Daoy (cell line): ENCODE measurements around the gene MGAT5B. TPM values are rescaled to one million over a fixed set of nuclear protein-coding genes. Genes with fewer than 3 reads are reported as not detected.
"Not testable (repeated sequence)": the region's sequence is repeated elsewhere in the genome, so short reads cannot be mapped to it uniquely, and the experiment has no call there.

ENCODE experiments used
- DNase-seq: peaks from one replicate; pipeline ENCODE4 v3.0.0-alpha.2; 2015; ENCODE audit warnings: low read depth
- total RNA-seq: library from RNA; depleted of rRNA; stranded (reverse); fragments of >200 nt; shearing (Covaris generic); gene quantifications from 2 replicates; pipeline ENCODE4 v1.2.3, GENCODE V29; 2014; rRNA removed

MGAT5B gene
- total RNA-seq, 1 experiment from 2014 or later: 4.1 TPM

GRCh38 chr17:76978050-76978449 lies 109.8 kb downstream of the MGAT5B start:
- DNase-seq: not testable (repeated sequence)

GRCh38 chr17:76981545-76982295 lies 113.5 kb downstream of the MGAT5B start:
- no peak for DNase-seq

GRCh38 chr17:76982408-76983074 lies 114.3 kb downstream of the MGAT5B start:
- DNase-seq: no peak

- DNase-seq: no peak
These were observed 115.0 kb downstream of the MGAT5B start for GRCh38 chr17:76983075-76983775.

DNA sequence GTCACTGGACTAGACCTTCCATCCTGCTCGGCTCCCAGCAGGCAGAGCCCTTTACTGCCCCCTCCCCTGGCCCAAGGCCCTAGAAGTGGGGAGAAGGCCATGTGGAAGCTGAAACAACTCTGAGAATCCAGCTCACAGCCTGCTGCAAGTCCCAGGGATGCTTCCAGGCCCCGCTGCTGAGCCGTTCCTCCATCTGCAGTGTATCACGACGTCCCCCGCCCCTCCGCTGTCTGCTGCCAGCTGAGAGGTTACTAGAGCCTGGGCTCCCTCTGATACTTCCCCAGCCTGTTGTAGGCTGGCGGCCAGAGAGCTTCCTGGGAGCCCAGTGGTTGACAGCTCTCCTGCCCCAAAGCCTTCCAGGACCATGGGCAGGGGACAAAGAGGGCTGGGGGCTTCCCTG lies 118.2 kb downstream of the MGAT5B start:
- no peak for DNase-seq

GRCh38 chr17:76987486-76988093 lies 119.4 kb downstream of the MGAT5B start:
- DNase-seq: no peak

- DNase-seq: no peak
These were observed 120.6 kb downstream of the MGAT5B start for GRCh38 chr17:76988796-76989195.

DNA sequence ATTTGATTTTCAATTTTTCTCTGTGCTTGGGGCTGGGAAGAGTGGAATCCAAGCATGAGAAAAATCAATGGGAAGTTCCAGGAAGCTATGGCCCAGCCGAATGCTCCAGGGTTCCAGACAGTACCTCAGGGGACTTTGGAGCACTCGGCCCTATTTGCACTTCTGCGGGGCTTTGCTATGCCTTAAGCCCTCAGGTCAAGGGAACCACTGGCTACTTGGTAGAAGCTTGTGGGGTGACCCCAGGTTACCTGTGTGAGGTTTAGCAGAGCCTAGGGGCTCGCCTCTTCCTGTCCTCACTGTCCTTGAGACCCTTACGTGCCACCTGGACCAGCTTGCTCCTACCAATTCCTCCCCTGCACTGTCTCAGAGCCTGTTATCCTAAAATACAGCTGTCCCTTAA lies 121.3 kb downstream of the MGAT5B start:
- DNase-seq: no peak

DNA sequence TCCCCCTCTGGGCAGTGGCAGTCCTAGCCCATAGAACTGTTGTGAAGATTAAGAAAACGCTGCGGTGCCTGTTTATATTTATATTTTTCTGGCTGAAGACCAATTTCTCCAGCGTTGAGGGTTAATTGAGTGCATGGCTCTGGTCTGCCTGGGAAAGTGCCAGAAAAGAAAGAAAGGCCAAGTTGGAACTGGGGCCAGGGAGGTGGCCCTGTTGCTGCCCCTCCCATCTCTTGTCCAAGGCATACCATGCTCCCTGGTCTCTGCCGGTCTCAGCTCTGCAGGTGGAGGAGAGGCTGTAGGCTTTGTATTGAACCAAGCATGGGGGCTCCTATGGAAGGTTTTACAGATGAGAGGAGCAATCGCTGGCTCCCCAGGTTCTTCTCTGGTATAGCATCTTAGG lies 124.7 kb downstream of the MGAT5B start:
- no peak for DNase-seq

DNA sequence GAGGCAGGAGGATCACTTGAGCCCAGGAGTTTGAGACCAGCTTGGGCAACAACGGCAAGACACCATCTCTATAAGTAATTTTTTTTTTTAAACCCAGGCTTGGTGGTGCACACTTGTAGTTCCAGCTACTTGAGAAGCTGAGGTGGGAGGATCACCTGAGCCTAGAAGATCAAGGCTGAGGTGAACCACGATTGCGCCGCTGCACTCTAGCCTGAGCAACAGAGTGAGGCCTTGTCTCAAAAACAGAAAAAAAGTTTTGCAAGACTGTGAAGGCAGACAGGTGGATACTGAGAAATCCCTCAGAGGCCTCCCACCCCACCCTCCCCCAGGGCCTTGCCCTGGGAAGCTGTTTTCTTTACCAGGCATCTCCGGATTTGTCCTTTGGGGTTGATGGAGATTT lies 125.4 kb downstream of the MGAT5B start:
- DNase-seq: no peak

DNA sequence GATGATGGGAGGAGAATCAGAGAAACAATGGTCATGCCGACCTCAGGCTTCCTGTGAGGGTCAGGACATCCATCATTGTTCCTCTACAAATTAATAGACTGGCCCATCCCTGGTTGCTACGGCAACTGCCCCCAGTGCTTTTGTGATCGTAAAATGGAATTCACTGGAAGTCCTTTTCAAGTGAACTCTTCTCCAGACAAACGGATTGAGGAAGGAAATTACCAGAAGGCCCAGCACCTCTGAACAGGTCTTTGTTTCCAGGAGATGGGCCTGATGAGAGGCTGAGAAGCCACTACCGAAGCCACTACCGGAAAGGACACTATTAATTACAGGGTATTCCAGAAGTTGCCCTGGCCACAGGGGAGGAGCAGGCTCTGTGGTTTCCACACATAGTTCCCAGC lies 126.0 kb downstream of the MGAT5B start:
- no peak for DNase-seq

DNA sequence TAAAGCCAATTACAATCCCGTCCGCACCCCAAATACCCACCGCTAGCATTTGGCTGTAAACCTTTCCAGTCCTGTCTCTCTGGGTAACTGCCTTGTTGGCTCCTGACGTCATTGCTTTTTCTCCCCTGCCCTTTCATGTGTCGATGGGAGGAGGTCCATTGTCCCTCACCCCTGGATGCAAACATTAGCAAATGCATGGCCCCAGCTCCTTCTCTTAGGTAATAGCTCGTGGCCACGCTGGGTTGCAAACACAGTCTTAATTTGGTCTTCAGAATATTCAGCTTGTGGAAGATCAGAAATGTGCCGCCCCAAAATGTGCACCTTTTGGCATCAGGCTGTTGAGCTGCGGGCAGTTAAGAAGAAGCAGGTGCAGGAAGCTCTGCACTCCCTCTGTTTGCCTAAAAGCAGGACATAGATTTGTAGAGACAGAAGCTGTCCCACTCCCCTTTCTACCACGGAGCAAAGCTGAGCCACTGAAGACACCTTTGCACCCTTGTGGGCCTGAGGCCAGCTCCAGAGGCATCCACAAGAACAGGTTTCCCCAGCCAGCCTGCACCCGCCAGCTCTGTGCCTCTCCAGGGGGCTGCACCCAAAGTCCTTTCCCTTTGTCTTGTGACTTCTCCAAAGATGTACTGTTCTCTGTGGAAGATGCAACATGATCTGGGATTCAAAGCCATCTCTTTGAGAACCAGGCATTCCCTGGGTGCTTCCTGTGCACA lies 127.3 kb downstream of the MGAT5B start:
- DNase-seq: no peak

DNA sequence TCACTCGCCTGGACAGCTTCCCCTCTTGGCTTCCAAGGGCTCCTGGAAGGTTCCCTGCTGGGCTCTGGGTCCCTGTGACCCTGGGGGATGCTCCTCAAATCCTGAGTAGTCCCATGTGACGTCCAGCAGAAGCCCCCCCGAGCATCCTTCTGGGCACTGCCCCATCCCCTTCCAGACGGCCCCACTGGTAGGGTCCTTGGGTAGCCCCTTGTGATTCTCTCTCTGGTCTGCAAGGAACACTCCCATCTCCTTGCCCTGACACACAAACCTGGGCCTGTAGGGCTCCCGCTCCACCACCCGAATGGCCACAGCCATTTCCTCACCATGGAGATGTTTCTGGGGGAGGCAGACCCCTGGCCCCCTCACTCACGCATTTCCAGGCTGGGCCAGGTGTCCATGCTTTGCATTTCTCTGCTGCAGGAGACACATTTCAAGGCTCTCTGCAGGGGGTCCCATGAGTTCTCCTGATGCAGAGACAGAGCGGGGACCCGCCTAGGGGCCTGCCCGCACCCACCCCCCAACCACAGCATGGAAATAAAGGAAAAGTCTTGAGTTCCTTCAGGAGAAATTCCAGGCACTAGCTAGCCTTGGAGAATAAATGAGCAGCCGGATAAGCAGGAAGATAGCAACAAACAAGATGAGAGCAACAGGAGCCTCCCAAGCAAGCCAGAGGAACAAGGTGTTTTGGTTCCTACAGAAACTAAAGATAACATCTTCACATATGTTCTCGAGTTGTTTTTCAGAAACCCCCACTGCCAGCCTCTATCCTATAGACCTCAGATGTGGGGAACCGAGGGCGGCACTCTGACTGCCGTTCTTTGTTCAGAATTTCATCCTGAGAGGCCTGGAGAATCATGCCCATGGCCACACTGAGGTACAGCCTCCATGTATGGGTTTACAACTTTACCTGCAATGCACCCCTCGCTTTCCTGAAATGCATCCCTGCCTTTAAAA lies 128.8 kb downstream of the MGAT5B start:
- no peak for DNase-seq

GRCh38 chr17:76997981-76998531 lies 129.9 kb downstream of the MGAT5B start:
- peak; percentile 43 for DNase-seq

DNA sequence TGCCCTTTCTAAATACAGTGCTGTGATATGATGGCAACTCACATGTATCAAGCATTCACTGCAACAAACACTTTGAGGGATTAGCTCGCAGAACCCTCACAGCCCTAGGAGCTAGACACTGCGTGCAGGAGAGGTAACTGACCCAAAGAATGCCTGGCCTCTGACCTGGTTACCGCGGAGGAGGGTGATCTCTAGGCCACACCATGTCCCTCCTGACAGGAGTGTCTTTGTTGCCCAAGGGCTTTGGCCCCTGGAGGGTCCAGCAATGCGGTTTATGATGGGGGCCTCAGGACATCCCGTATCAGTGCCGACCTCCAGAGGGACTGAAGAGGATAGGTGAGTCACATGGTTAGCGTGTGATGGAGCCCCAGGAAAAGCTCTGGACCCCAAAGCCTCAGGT lies 130.6 kb downstream of the MGAT5B start:
- DNase-seq: no peak

Other genes starting within 250 kb of the MGAT5B start
- gene ST6GALNAC1, start 224.6 kb upstream of the MGAT5B start, total RNA-seq: not detected in 2 replicates
- gene MXRA7, start 157.4 kb upstream of the MGAT5B start, total RNA-seq: 166 and 171 TPM in 2 replicates
- 36.2 and 38.9 TPM in 2 replicates for gene JMJD6, start 141.8 kb upstream of the MGAT5B start, total RNA-seq
- gene METTL23, start 141.6 kb upstream of the MGAT5B start, total RNA-seq: 29.4 and 36.5 TPM in 2 replicates
- gene SRSF2, start 131.1 kb upstream of the MGAT5B start, total RNA-seq: 359 and 429 TPM in 2 replicates
- gene MFSD11, start 130.3 kb upstream of the MGAT5B start, total RNA-seq: 21.4 and 37.6 TPM in 2 replicates